Measurements from ENCODE around the gene LNPK. TPM values are rescaled to one million over a fixed set of nuclear protein-coding genes. Genes with fewer than 3 reads are reported as not detected.

LNPK gene, protein sequence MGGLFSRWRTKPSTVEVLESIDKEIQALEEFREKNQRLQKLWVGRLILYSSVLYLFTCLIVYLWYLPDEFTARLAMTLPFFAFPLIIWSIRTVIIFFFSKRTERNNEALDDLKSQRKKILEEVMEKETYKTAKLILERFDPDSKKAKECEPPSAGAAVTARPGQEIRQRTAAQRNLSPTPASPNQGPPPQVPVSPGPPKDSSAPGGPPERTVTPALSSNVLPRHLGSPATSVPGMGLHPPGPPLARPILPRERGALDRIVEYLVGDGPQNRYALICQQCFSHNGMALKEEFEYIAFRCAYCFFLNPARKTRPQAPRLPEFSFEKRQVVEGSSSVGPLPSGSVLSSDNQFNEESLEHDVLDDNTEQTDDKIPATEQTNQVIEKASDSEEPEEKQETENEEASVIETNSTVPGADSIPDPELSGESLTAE
- 46.7 and 48.8 TPM in 2 replicates for polyA plus RNA-seq
- 84.7 and 100 TPM in 2 replicates for polyA minus RNA-seq

DNA sequence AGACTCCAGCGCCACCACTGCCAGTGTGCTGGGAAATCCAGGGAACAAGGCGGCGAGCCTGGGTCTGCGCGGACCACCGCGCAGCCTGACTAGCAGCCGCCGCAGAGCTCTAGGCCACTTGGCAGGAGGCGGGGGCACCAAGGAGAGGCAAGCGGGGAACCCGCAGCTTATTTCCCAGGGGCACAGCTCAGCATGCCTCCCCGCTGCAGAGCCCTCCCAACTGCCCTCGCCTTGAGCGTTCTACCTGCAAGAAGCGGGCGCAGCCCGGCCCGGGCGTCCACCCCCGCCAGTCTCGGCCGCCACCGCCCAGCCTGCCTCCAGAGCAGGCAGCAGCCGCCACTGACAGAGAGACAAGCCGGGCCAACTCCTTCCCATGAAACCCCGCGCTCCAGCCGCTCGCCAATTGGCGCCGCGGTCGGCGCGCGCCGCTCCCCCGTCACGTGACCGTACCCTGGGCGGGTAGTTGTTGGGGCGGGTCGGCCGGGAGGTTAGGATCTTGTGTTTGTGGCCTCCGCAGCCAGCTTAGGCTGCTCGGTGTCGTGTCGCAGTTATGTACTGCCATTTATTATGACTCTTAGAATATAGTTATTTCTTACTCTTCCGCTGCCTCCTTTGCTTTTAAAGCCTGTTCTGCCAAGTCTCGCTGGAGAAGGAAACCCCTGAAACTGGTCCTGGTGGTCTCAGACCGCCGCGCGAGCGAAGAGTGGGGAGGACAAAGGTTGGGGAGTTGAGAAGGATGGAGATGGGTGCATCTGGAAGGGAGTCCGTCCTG is at the start of gene LNPK:
LNPK (minus strand) TSS at position 352 of the 772 bp plus-strand sequence. CDS start 6,683 bp downstream, outside the sequence.
- peak within 1 kb of the TSS; percentile 81 for H2AFZ ChIP-seq (ENCODE audit: low read depth, low read length)
- H3K79me2 ChIP-seq (replicated peaks; ENCODE audit: insufficient read depth, low read length): peaks cover 32% of the 10 kb centered on the region
- TF ChIP-seq EZH2 (IDR thresholded peaks at IDR 0.05; ENCODE audit: borderline replicate concordance, insufficient read depth, low read length, poor library complexity, severe bottlenecking) (no peak), MXI1 (conservative IDR thresholded peaks at IDR 0.05; ENCODE audit: poor library complexity, severe bottlenecking) (peak; percentile 58), RAD21 (conservative IDR thresholded peaks at IDR 0.05) (peak; percentile 54), SMC3 (conservative IDR thresholded peaks at IDR 0.05; ENCODE audit: poor library complexity) (peak; percentile 63), POLR2AphosphoS5 (IDR thresholded peaks at IDR 0.05) (peak; percentile 94), TAF1 (IDR thresholded peaks at IDR 0.05; ENCODE audit: low read depth) (peak; percentile 88), EP300 (conservative IDR thresholded peaks at IDR 0.05; ENCODE audit: poor library complexity, severe bottlenecking) (peak; percentile 49)
- TF ChIP-seq, protein P1, sequence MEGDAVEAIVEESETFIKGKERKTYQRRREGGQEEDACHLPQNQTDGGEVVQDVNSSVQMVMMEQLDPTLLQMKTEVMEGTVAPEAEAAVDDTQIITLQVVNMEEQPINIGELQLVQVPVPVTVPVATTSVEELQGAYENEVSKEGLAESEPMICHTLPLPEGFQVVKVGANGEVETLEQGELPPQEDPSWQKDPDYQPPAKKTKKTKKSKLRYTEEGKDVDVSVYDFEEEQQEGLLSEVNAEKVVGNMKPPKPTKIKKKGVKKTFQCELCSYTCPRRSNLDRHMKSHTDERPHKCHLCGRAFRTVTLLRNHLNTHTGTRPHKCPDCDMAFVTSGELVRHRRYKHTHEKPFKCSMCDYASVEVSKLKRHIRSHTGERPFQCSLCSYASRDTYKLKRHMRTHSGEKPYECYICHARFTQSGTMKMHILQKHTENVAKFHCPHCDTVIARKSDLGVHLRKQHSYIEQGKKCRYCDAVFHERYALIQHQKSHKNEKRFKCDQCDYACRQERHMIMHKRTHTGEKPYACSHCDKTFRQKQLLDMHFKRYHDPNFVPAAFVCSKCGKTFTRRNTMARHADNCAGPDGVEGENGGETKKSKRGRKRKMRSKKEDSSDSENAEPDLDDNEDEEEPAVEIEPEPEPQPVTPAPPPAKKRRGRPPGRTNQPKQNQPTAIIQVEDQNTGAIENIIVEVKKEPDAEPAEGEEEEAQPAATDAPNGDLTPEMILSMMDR (IDR thresholded peaks at IDR 0.05; ENCODE audit: poor library complexity, severe bottlenecking): peak; percentile 38
- TF ChIP-seq, protein P2, sequence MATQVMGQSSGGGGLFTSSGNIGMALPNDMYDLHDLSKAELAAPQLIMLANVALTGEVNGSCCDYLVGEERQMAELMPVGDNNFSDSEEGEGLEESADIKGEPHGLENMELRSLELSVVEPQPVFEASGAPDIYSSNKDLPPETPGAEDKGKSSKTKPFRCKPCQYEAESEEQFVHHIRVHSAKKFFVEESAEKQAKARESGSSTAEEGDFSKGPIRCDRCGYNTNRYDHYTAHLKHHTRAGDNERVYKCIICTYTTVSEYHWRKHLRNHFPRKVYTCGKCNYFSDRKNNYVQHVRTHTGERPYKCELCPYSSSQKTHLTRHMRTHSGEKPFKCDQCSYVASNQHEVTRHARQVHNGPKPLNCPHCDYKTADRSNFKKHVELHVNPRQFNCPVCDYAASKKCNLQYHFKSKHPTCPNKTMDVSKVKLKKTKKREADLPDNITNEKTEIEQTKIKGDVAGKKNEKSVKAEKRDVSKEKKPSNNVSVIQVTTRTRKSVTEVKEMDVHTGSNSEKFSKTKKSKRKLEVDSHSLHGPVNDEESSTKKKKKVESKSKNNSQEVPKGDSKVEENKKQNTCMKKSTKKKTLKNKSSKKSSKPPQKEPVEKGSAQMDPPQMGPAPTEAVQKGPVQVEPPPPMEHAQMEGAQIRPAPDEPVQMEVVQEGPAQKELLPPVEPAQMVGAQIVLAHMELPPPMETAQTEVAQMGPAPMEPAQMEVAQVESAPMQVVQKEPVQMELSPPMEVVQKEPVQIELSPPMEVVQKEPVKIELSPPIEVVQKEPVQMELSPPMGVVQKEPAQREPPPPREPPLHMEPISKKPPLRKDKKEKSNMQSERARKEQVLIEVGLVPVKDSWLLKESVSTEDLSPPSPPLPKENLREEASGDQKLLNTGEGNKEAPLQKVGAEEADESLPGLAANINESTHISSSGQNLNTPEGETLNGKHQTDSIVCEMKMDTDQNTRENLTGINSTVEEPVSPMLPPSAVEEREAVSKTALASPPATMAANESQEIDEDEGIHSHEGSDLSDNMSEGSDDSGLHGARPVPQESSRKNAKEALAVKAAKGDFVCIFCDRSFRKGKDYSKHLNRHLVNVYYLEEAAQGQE (IDR thresholded peaks at IDR 0.05; ENCODE audit: borderline replicate concordance): peak; percentile 40
- peak within 1 kb of the TSS; percentile 68 for H3K9ac ChIP-seq (ENCODE audit: low read length)
- peak within 1 kb of the TSS; percentile 75 for H3K27ac ChIP-seq (ENCODE audit: low read length)
- peak within 1 kb of the TSS; percentile 86 for H3K4me3 ChIP-seq (ENCODE audit: low read length)
- H3K27me3 ChIP-seq (ENCODE audit: insufficient read depth, low read depth, low read length): no peaks in the 10 kb centered on the region
- H3K9me3 ChIP-seq (ENCODE audit: low read length): no peaks in the 10 kb centered on the region
- H4K20me1 ChIP-seq (ENCODE audit: insufficient read depth): no peaks in the 10 kb centered on the region
- H3K4me2 ChIP-seq (ENCODE audit: low read length): peak within 1 kb of the TSS; percentile 96
- no peaks in the 10 kb centered on the region for H3K9me2 ChIP-seq (ENCODE audit: insufficient read depth, low read length)
- H3F3A ChIP-seq (ENCODE audit: insufficient read depth, low read length, poor library complexity, severe bottlenecking): peaks cover 4% of the 10 kb centered on the region
- H3K36me3 ChIP-seq (ENCODE audit: insufficient read depth, low read length): no peaks in the 10 kb centered on the region

DNA sequence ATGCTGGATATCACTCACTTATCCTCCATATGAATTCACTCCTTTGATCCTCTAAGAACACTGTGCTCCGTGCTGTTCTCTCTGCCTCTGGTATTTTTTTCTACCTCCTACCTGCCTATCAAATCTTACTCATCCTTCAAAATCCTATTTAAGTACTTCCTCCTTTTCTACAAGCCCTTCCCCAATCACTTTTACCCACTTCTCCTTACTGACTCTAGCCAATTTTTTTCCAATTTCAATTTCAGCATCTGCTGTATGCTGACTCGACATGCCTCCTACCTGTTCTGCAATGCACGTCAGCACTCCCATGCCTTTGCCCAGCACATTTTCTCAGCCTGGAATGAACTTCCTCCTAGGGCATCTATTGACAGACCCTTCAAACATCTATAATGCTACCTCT is 37.3 kb upstream of the LNPK start:
- no peak overlapping the region for H3K27ac ChIP-seq (ENCODE audit: low read length)
- no peaks in the 10 kb centered on the region for H3K9me3 ChIP-seq (ENCODE audit: low read length)
- H3K9ac ChIP-seq (ENCODE audit: low read length): no peak overlapping the region
- H3K79me2 ChIP-seq (replicated peaks; ENCODE audit: insufficient read depth, low read length): no peaks in the 10 kb centered on the region
- H3K9me2 ChIP-seq (ENCODE audit: insufficient read depth, low read length): no peaks in the 10 kb centered on the region
- H2AFZ ChIP-seq (ENCODE audit: low read depth, low read length): no peak overlapping the region
- H3K36me3 ChIP-seq (ENCODE audit: insufficient read depth, low read length): no peaks in the 10 kb centered on the region
- no peaks in the 10 kb centered on the region for H4K20me1 ChIP-seq (ENCODE audit: insufficient read depth)
- H3K4me3 ChIP-seq (ENCODE audit: low read length): no peak overlapping the region
- TF ChIP-seq EZH2 (IDR thresholded peaks at IDR 0.05; ENCODE audit: borderline replicate concordance, insufficient read depth, low read length, poor library complexity, severe bottlenecking) (no peak), EP300 (conservative IDR thresholded peaks at IDR 0.05; ENCODE audit: poor library complexity, severe bottlenecking) (no peak), TAF1 (IDR thresholded peaks at IDR 0.05; ENCODE audit: low read depth) (no peak), SMC3 (conservative IDR thresholded peaks at IDR 0.05; ENCODE audit: poor library complexity) (no peak), MXI1 (conservative IDR thresholded peaks at IDR 0.05; ENCODE audit: poor library complexity, severe bottlenecking) (no peak), RAD21 (conservative IDR thresholded peaks at IDR 0.05) (no peak), POLR2AphosphoS5 (IDR thresholded peaks at IDR 0.05) (no peak)
- TF ChIP-seq, protein P1 (IDR thresholded peaks at IDR 0.05; ENCODE audit: poor library complexity, severe bottlenecking): no peak
- TF ChIP-seq, protein P2 (IDR thresholded peaks at IDR 0.05; ENCODE audit: borderline replicate concordance): no peak
- H3K4me2 ChIP-seq (ENCODE audit: low read length): no peak overlapping the region
- H3F3A ChIP-seq (ENCODE audit: insufficient read depth, low read length, poor library complexity, severe bottlenecking): no peaks in the 10 kb centered on the region
- no peaks in the 10 kb centered on the region for H3K27me3 ChIP-seq (ENCODE audit: insufficient read depth, low read depth, low read length)
